Prostate gland (tissue), 2 donors: ENCODE data around the gene SUPV3L1.

ENCODE experiments used
- CTCF ChIP-seq, 4 experiments: fragments of 200-600 bp in 2 of 4; fragments of 450-650 bp in 2 of 4; sonication (generic) in 2 of 4; IDR thresholded peaks; 1 replicate in 3 of 4; 2 replicates in 1 of 4; pipeline ENCODE4 v1.5.1; 2016 to 2019; ENCODE audit warnings: antibody characterized with exemption in 4 of 4, mild to moderate bottlenecking in 2 of 4, moderate library complexity in 2 of 4
- POLR2A ChIP-seq: fragments of 450-650 bp; IDR thresholded peaks from one replicate; pipeline ENCODE4 v1.6.1; 2016; ENCODE audit warnings: antibody characterized with exemption, mild to moderate bottlenecking
- POLR2AphosphoS5 ChIP-seq: sonication (generic); formaldehyde crosslinking; IDR thresholded peaks from one replicate; pipeline ENCODE4 v1.6.1; 2017; ENCODE audit warnings: antibody characterized with exemption

- TF ChIP-seq POLR2A, result no peak
- no peak for TF ChIP-seq POLR2AphosphoS5
- TF ChIP-seq CTCF (IDR thresholded peaks at IDR 0.05), result no peak
Observed at GRCh38 chr10:69224862-69225657, 45.0 kb downstream of the SUPV3L1 start.
